Left renal pelvis (tissue), 4 donors: ENCODE measurements around the gene OXTR. TPM values are rescaled to one million over a fixed set of nuclear protein-coding genes. Genes with fewer than 3 reads are reported as not detected.
"Not testable (repeated sequence)": the region's sequence is repeated elsewhere in the genome, so short reads cannot be mapped to it uniquely, and the experiment has no call there.

ENCODE experiments used
- DNase-seq, 4 donors: peaks; one replicate each; pipeline ENCODE4 v3.0.0-alpha.2; 2013; ENCODE audit warnings: low read depth in 4 of 4, low spot score in 3 of 4
- polyA plus RNA-seq, 4 donors: library from polyadenylated mRNA; unstranded; fragments of 120-200 nt; gene quantifications; one replicate each; pipeline ENCODE4 v1.2.1, GENCODE V29; 2013; ENCODE audit not compliant: insufficient read length in 4 of 4

The OXTR gene
- polyA plus RNA-seq, 4 donors: 0.86 to 1.7 (median 0.94) TPM

GRCh38 chr3:8743021-8743601 is 26.3 kb downstream of the OXTR start:
- DNase-seq: no peak

GRCh38 chr3:8741581-8742261 is 27.7 kb downstream of the OXTR start:
- peak; percentile 34 to 74 (median 46) for DNase-seq

GRCh38 chr3:8739757-8740504 is 29.5 kb downstream of the OXTR start:
- no peak for DNase-seq

GRCh38 chr3:8738639-8739038 is 30.8 kb downstream of the OXTR start:
- DNase-seq: no peak

- DNase-seq: no peak
These were observed 31.6 kb downstream of the OXTR start for GRCh38 chr3:8737823-8738222.

- no peak for DNase-seq
These were observed 32.1 kb downstream of the OXTR start for GRCh38 chr3:8737301-8737700.

- DNase-seq: no peak
These were observed 33.0 kb downstream of the OXTR start for GRCh38 chr3:8736436-8736835.

GRCh38 chr3:8734908-8735307 is 34.5 kb downstream of the OXTR start:
- no peak for DNase-seq

GRCh38 chr3:8734137-8734878 is 35.1 kb downstream of the OXTR start:
- no peak for DNase-seq

- DNase-seq: no peak
These were observed 35.9 kb downstream of the OXTR start, which contains the start of gene CAV3 for GRCh38 chr3:8733332-8734094. Gene CAV3, plus strand, starts transcription at chr3:8733802. Its CDS starts 75 bp downstream, at chr3:8733877.

GRCh38 chr3:8732413-8732812 is 37.0 kb downstream of the OXTR start:
- no peak for DNase-seq

- no peak for DNase-seq
These were observed 38.8 kb downstream of the OXTR start for GRCh38 chr3:8730656-8731055.

- no peak for DNase-seq
These were observed 39.9 kb downstream of the OXTR start for GRCh38 chr3:8729479-8729878.

- no peak for DNase-seq
These were observed 41.6 kb downstream of the OXTR start for GRCh38 chr3:8727605-8728512.

- DNase-seq: no peak
These were observed 45.2 kb downstream of the OXTR start for GRCh38 chr3:8724108-8724752.

- no peak for DNase-seq
These were observed 45.8 kb downstream of the OXTR start for GRCh38 chr3:8723612-8724011.

- DNase-seq: no peak
These were observed 46.6 kb downstream of the OXTR start for GRCh38 chr3:8722808-8723207.

- DNase-seq: not testable (repeated sequence)
These were observed 53.7 kb downstream of the OXTR start for GRCh38 chr3:8715757-8716156.
